GM18505 (cell line): ENCODE data around the gene SDK1.

Experiments
- ATAC-seq: cut with Tn5 transposase; IDR thresholded peaks from one replicate; pipeline ENCODE4 v1.9.1; 2021; ENCODE audit not compliant: unreplicated experiment
- POLR2A ChIP-seq: IDR thresholded peaks from 4 replicates; pipeline ENCODE4 v1.6.1; 2011; ENCODE audit warnings: borderline replicate concordance; ENCODE audit not compliant: insufficient read depth, insufficient read length; ENCODE audit errors: extremely low read depth

The SDK1 gene

DNA sequence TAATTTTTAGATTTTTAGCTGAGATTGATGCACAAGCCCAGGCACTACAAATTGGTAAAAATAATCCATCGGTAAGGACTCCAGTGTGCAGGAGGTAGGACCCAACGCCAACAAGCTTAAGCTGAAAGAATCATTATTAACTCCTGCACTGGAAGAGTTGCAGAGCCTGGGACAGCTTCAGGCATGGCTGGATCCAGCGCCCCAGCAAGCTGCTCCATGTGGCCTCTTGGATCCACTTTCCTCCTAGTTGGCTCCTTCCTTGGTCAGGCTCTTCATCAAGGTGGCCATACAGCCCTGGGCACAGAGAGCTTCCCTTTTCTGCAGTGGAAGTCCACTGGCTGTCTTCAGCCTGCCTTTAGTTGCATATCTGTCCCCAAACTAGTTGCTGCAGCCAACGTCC, 883.6 kb downstream of the SDK1 start:
- TF ChIP-seq POLR2A = no peak
- ATAC-seq = no peak

GRCh38 chr7:4185136-4185535, 884.1 kb downstream of the SDK1 start:
- no peak for ATAC-seq
- no peak for TF ChIP-seq POLR2A

- ATAC-seq = no peak
- TF ChIP-seq POLR2A = no peak
Measured at GRCh38 chr7:4185721-4186512, 884.9 kb downstream of the SDK1 start.

- ATAC-seq = no peak
- no peak for TF ChIP-seq POLR2A
Measured at GRCh38 chr7:4186513-4186780, 885.4 kb downstream of the SDK1 start.

DNA sequence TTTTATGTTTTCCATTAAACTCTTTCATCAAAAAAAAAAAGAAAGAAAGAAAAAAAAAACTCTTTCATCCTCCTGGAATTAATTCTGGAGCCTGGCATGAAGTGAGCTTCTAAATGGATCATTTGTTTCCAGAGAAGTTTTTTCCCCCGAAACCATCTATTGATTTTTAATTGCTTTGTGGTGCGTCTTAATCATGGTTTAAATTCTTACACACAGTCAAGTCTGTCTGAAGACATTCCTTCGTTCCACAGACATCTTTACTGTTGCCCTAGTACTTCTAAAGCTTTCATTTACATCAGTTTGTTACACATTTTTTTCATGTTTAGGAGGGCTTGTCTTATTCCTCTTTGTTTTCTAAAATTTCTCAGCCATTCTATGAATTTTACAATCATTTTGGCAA, 887.6 kb downstream of the SDK1 start:
- no peak for TF ChIP-seq POLR2A
- no peak for ATAC-seq

DNA sequence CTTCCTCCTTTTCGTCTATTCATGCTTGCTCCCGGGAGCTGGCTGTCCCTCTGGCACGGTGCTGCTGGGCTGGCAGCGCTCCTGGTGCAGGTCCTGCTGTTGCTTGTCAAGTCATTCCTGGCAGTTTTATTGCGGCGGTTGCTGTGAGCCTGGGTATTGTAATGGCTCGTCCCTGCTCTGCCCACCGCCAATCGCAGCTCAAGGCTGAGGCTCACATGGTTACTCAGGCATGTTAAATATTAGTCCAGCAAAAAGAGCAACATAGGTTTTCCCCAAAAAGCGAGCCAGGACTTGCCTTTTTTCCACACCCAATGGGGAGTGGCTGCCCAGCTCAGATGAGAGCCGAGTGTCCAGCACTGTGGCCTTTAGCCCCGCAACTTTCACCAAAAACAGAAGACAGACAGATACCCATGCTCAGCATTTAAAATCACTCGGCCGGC, 888.1 kb downstream of the SDK1 start:
- TF ChIP-seq POLR2A = no peak
- ATAC-seq = no peak

- no peak for TF ChIP-seq POLR2A
- no peak for ATAC-seq
Measured at GRCh38 chr7:4190010-4190981, 889.2 kb downstream of the SDK1 start.

GRCh38 chr7:4191046-4191445, 890.0 kb downstream of the SDK1 start:
- no peak for TF ChIP-seq POLR2A

GRCh38 chr7:4191525-4191924, 890.5 kb downstream of the SDK1 start:
- TF ChIP-seq POLR2A = no peak
- no peak for ATAC-seq

More at GRCh38 chr7:4191046-4191445, 890.0 kb downstream of the SDK1 start:
- ATAC-seq = no peak

DNA sequence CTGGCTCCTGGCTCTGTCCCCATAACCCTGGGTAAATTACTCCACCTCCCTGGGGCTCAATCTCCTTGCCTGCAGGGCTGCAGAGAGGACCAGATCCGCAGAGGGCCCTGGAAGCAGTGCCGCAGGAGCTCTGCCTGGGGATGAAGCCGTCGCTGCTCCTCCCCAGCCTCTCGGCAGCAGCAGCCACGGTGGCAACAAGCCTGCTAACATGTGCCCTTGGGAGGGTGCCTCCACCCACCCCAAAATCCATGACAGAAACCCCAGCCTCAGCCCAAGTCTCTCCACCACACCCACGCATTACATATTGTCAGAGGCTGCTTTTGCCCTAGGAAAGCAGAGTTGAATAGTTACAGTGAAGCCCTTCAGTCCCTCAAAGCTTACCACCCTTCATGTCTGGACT, 894.6 kb downstream of the SDK1 start:
- no peak for TF ChIP-seq POLR2A
- ATAC-seq = no peak

- no peak for ATAC-seq
- TF ChIP-seq POLR2A = no peak
Measured at GRCh38 chr7:4196121-4196819, 895.2 kb downstream of the SDK1 start.

DNA sequence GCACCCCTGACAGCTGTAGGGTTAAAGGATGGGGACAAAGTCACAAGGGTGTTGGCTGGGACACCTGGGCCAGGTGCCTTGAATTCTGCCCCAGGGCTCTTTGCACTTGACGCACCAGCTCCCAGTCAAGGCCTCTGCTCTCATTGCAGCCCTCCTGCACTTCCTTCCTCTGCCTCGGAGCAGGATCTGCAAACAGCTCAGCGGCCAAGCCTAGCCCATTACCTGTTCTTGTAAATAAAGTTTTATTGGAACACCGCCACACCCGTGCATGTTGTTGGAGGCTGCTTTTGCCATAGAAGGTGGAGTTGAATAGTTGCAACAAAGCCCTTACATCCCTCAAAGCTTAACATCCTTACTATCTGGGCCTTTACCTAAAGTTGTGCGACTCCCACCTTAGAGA, 897.2 kb downstream of the SDK1 start:
- no peak for TF ChIP-seq POLR2A
- ATAC-seq = no peak

GRCh38 chr7:4200546-4201094, 899.6 kb downstream of the SDK1 start:
- TF ChIP-seq POLR2A = no peak

More at GRCh38 chr7:4200546-4201094, 899.6 kb downstream of the SDK1 start:
- ATAC-seq = no peak
